HepG2 (cell line): Measurements from ENCODE around the gene TP53TG5. TPM values are rescaled to one million over a fixed set of nuclear protein-coding genes. Genes with fewer than 3 reads are reported as not detected.

Experiments
- GPBP1L1 ChIP-seq: sonication (generic); formaldehyde crosslinking; IDR thresholded peaks from 2 replicates; pipeline ENCODE4 v1.5.0; 2020; ENCODE audit warnings: mild to moderate bottlenecking, missing genetic modification reagents
- HNF4A ChIP-seq: sonication (generic); formaldehyde crosslinking; IDR thresholded peaks from 2 replicates; pipeline ENCODE4 v1.4.0; 2020; ENCODE audit warnings: missing genetic modification reagents
- HNRNPL ChIP-seq: fragments of 200-400 bp; formaldehyde crosslinking; IDR thresholded peaks from 2 replicates; pipeline ENCODE4 v1.6.1; 2017; ENCODE audit warnings: mild to moderate bottlenecking, low read depth, low read length
- KMT2B ChIP-seq: IDR thresholded peaks from 2 replicates; pipeline ENCODE4 v1.6.1; 2016; ENCODE audit warnings: missing genetic modification reagents, missing compliant biosample characterization
- MED8 ChIP-seq: sonication (generic); formaldehyde crosslinking; IDR thresholded peaks from 2 replicates; pipeline ENCODE4 v1.8.1; 2023; ENCODE audit warnings: mild to moderate bottlenecking, missing genetic modification reagents; ENCODE audit not compliant: insufficient replicate concordance
- NFE2 ChIP-seq: sonication (generic); formaldehyde crosslinking; IDR thresholded peaks from 2 replicates; pipeline ENCODE4 v1.4.0; 2020; ENCODE audit warnings: missing genetic modification reagents
- TOE1 ChIP-seq: sonication (generic); formaldehyde crosslinking; IDR thresholded peaks from 2 replicates; pipeline ENCODE4 v1.4.0; 2020; ENCODE audit warnings: mild to moderate bottlenecking, missing genetic modification reagents
- TRAFD1 ChIP-seq: sonication (generic); formaldehyde crosslinking; IDR thresholded peaks from 2 replicates; pipeline ENCODE4 v1.5.1; 2020; ENCODE audit warnings: missing genetic modification reagents, mild to moderate bottlenecking, borderline replicate concordance
- ZNF225 ChIP-seq: sonication (generic); formaldehyde crosslinking; IDR thresholded peaks from 2 replicates; pipeline ENCODE4 v1.4.0; 2020; ENCODE audit warnings: mild to moderate bottlenecking, missing genetic modification reagents
- ZNF34 ChIP-seq: sonication (generic); formaldehyde crosslinking; IDR thresholded peaks from 2 replicates; pipeline ENCODE4 v1.4.0; 2020; ENCODE audit warnings: mild to moderate bottlenecking, missing genetic modification reagents, borderline replicate concordance
- ZNF496 ChIP-seq: sonication (generic); formaldehyde crosslinking; IDR thresholded peaks from 2 replicates; pipeline ENCODE4 v1.8.1; 2023; ENCODE audit warnings: mild to moderate bottlenecking, moderate library complexity, missing genetic modification reagents; ENCODE audit not compliant: insufficient replicate concordance
- ZNF569 ChIP-seq: sonication (generic); formaldehyde crosslinking; IDR thresholded peaks from 2 replicates; pipeline ENCODE4 v1.5.0; 2020; ENCODE audit warnings: mild to moderate bottlenecking, missing genetic modification reagents, moderate library complexity, borderline replicate concordance
- ZNF609 ChIP-seq: sonication (generic); formaldehyde crosslinking; IDR thresholded peaks from 2 replicates; pipeline ENCODE4 v1.4.0; 2020; ENCODE audit warnings: mild to moderate bottlenecking, missing genetic modification reagents, borderline replicate concordance
- polyA plus RNA-seq, 8 experiments: library from polyadenylated mRNA; depleted of rRNA in 3 of 8; stranded (reverse) in 7 of 8; unstranded in 1 of 8; fragments of >200 nt; fragmentation: Illumina TruSeq in 4 of 8; extraction: Trizol in 4 of 8; gene quantifications; 2 replicates each; pipeline versions ENCODE4 v1.2.1 to v1.2.3, GENCODE V29; 2011 to 2016; ENCODE audit warnings: low read depth in 4 of 8, missing spikeins in 1 of 8, mixed read lengths in 1 of 8; ENCODE audit not compliant: insufficient read depth in 1 of 8
- total RNA-seq, 5 experiments: library from RNA; depleted of rRNA; stranded (reverse); fragments of >200 nt; fragmentation: Illumina TruSeq; extraction: Trizol; gene quantifications; 2 replicates each; pipeline ENCODE4 v1.2.3, GENCODE V29; 2016; ENCODE audit warnings: low read depth in 1 of 5
- TF ChIP-seq, protein P1 (sequence below): sonication (generic); formaldehyde crosslinking; IDR thresholded peaks from 2 replicates; pipeline ENCODE4 v1.8.0; 2022; ENCODE audit warnings: missing genetic modification reagents, mild to moderate bottlenecking, inconsistent platforms, borderline replicate concordance
- TF ChIP-seq, protein P2 (sequence below): sonication (generic); formaldehyde crosslinking; IDR thresholded peaks from 2 replicates; pipeline ENCODE4 v1.4.0; 2020; ENCODE audit warnings: missing genetic modification reagents
- TF ChIP-seq, protein P3 (sequence below): sonication (generic); formaldehyde crosslinking; IDR thresholded peaks from 2 replicates; pipeline ENCODE4 v1.4.0; 2020; ENCODE audit warnings: missing genetic modification reagents

The TP53TG5 gene
- total and polyA plus RNA-seq, 2 of the 13 experiments (the other 11 are each of a cell fraction or from before 2014, with no cell fraction given): 0.11 TPM; not detected in 1

GRCh38 chr20:45406260-45407066 is 28.3 kb upstream of the TP53TG5 start (continued):
- TF ChIP-seq GPBP1L1 (CRISPR knock-in tag) (no peak), TRAFD1 (CRISPR knock-in tag) (no peak), ZNF225 (peak; percentile 29; the same call in 1 of the 2 replicates), HNRNPL (0 out of 2 replicates have a peak, but pooled peaks have one; percentile 4), ZNF569 (no peak), HNF4A (no peak), NFE2 (CRISPR knock-in tag) (no peak; the same call in 1 of the 2 replicates), ZNF34 (no peak), KMT2B (CRISPR knock-in tag) (0 out of 2 replicates have a peak, but pooled peaks have one; percentile 35), MED8 (CRISPR knock-in tag) (no peak), TOE1 (CRISPR knock-in tag) (no peak), ZNF609 (no peak), ZNF496 (CRISPR knock-in tag) (no peak)
- TF ChIP-seq, protein P1, sequence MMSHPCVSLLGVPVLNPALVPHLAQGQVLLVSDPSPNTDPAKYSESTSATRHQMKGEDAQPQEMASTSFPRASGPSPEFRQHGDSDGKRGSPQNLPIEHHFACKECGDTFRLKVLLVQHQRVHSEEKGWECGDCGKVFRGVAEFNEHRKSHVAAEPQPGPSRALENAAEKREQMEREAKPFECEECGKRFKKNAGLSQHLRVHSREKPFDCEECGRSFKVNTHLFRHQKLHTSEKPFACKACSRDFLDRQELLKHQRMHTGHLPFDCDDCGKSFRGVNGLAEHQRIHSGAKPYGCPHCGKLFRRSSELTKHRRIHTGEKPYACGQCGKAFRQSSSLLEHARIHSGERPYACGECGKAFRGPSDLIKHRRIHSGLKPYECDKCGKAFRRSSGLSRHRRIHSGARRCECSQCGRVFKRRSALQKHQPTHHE (CRISPR knock-in tag): no peak
- TF ChIP-seq, protein P2, sequence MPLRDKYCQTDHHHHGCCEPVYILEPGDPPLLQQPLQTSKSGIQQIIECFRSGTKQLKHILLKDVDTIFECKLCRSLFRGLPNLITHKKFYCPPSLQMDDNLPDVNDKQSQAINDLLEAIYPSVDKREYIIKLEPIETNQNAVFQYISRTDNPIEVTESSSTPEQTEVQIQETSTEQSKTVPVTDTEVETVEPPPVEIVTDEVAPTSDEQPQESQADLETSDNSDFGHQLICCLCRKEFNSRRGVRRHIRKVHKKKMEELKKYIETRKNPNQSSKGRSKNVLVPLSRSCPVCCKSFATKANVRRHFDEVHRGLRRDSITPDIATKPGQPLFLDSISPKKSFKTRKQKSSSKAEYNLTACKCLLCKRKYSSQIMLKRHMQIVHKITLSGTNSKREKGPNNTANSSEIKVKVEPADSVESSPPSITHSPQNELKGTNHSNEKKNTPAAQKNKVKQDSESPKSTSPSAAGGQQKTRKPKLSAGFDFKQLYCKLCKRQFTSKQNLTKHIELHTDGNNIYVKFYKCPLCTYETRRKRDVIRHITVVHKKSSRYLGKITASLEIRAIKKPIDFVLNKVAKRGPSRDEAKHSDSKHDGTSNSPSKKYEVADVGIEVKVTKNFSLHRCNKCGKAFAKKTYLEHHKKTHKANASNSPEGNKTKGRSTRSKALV: peak; percentile 96
- TF ChIP-seq, protein P3, sequence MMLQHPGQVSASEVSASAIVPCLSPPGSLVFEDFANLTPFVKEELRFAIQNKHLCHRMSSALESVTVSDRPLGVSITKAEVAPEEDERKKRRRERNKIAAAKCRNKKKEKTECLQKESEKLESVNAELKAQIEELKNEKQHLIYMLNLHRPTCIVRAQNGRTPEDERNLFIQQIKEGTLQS: no peak
